ENCODE measurements around the gene HAS3. TPM values are rescaled to one million over a fixed set of nuclear protein-coding genes. Genes with fewer than 3 reads are reported as not detected.

HAS3 gene
- polyA plus RNA-seq, 1 of the 3 experiments (the other 2 are of a cell fraction), result 38.7 TPM

- CTCF ChIA-PET, result interaction anchor here (0.8 to 7.3 kb wide), 8 partner anchors 10 to 521 kb away, joined by 3 to 62 read pairs (median 7); no protein-coding TSS in a partner anchor
- no peak for TF ChIP-seq TCF12 (IDR thresholded peaks at IDR 0.05)
- no peak for TF ChIP-seq FOXJ3 (CRISPR knock-in tag; IDR thresholded peaks at IDR 0.05)
- no peak for TF ChIP-seq CHD2 (IDR thresholded peaks at IDR 0.05; ENCODE audit: low read length, partially characterized antibody)
- no peak for TF ChIP-seq MEF2A (IDR thresholded peaks at IDR 0.05; ENCODE audit: borderline replicate concordance, low read depth)
- TF ChIP-seq RFX5 (IDR thresholded peaks at IDR 0.05; ENCODE audit: low read length), result no peak
- TF ChIP-seq FOSL2 (IDR thresholded peaks at IDR 0.05; ENCODE audit: borderline replicate concordance, low read depth), result no peak
- TF ChIP-seq EZH2phosphoT487 (IDR thresholded peaks at IDR 0.05; ENCODE audit: borderline replicate concordance, low read depth), result no peak
- no peak for TF ChIP-seq SIN3A (IDR thresholded peaks at IDR 0.05; ENCODE audit: borderline replicate concordance, low read depth, low read length)
- TF ChIP-seq POLR2AphosphoS5 (IDR thresholded peaks at IDR 0.05; ENCODE audit: low read depth, low read length), result no peak
- no peak for TF ChIP-seq TEAD4 (IDR thresholded peaks at IDR 0.05; ENCODE audit: borderline replicate concordance, insufficient read depth)
- no peak for TF ChIP-seq MAX (IDR thresholded peaks at IDR 0.05; ENCODE audit: low read depth)
- TF ChIP-seq YY1 (IDR thresholded peaks at IDR 0.05; ENCODE audit: low read depth), result no peak
- TF ChIP-seq USF2 (IDR thresholded peaks at IDR 0.05; ENCODE audit: borderline replicate concordance, low read depth, low read length), result no peak
- TF ChIP-seq IRF3 (IDR thresholded peaks at IDR 0.05; ENCODE audit: low read depth, low read length), result no peak
- TF ChIP-seq REST (IDR thresholded peaks at IDR 0.05; ENCODE audit: low read depth, low read length), result no peak
- no peak for TF ChIP-seq GABPA (IDR thresholded peaks at IDR 0.05; ENCODE audit: low read depth)
- TF ChIP-seq ELF1 (IDR thresholded peaks at IDR 0.05), result no peak
- no peak for TF ChIP-seq NFIC (IDR thresholded peaks at IDR 0.05; ENCODE audit: borderline replicate concordance)
- TF ChIP-seq FOXM1 (IDR thresholded peaks at IDR 0.05; ENCODE audit: low read depth), result no peak
- 94% methylated on average over 5 of the region's 6 CpGs for WGBS (ENCODE audit: low lambda C conversion rate)
Observed at GRCh38 chr16:69111216-69111875, 5.9 kb downstream of the HAS3 start.

More at GRCh38 chr16:69111216-69111875, 5.9 kb downstream of the HAS3 start:
- H3K79me2 ChIP-seq (ENCODE audit: insufficient read depth), result no peaks in the 10 kb centered on the region
- H3K4me3 ChIP-seq (ENCODE audit: low read depth in 2 of 2, low read length in 1 of 2), result no peak overlapping the region
- no peak overlapping the region for H3K9ac ChIP-seq
- H3K4me1 ChIP-seq (ENCODE audit: control insufficient read depth in 1 of 2, insufficient read depth in 2 of 2, low read depth in 1 of 2, low read length in 1 of 2), result peaks cover 5 to 7% of the 10 kb centered on the region in 2 experiments; a peak in 1 of 4 replicates
- no peak overlapping the region for H3K27ac ChIP-seq (ENCODE audit: low read depth in 2 of 2, low read length in 1 of 2)
- DNase-seq, result no peak
- H3K9me3 ChIP-seq, result no peaks in the 10 kb centered on the region
- H3K36me3 ChIP-seq (replicated peaks in 1 of 2; ENCODE audit: control insufficient read depth in 1 of 2, insufficient read depth in 2 of 2, low read length in 1 of 2), result peaks cover 4 to 46% of the 10 kb centered on the region in 2 experiments
- H2AFZ ChIP-seq (ENCODE audit: low read depth), result no peak overlapping the region
- peaks cover 3% of the 10 kb centered on the region for H3F3A ChIP-seq (replicated peaks; ENCODE audit: insufficient read depth)
- 0 out of 2 replicates have a peak, but pooled peaks cover 8% of the 10 kb centered on the region for H4K20me1 ChIP-seq (ENCODE audit: insufficient read depth)
- POLR2A ChIA-PET, result interaction anchor here (0.6 kb wide), 1 partner anchor 268 kb away, joined by 3 read pairs; the partner anchor contains the start of gene TANGO6
- H3K9me2 ChIP-seq, result no peaks in the 10 kb centered on the region
- no peaks in the 10 kb centered on the region for H3K27me3 ChIP-seq (ENCODE audit: insufficient read depth)
- no peak overlapping the region for H3K4me2 ChIP-seq
